GM19238 (cell line): ENCODE results near the gene RHBDF2.
A peak's percentile ranks its signal among the peaks of the same experiment; 100 is the strongest.

ENCODE experiments used
- DNase-seq: peaks from one replicate; pipeline ENCODE4 v3.0.0; 2011; ENCODE audit warnings: low spot score; ENCODE audit not compliant: insufficient read length

The RHBDF2 gene

GRCh38 chr17:76501018-76501826 lies at the start of gene RHBDF2:
RHBDF2 (minus strand) TSS chr17:76501423; CDS start chr17:76481524, 19,899 bp downstream.
- peak; percentile 92 for DNase-seq

GRCh38 chr17:76549539-76549938 lies 48.3 kb upstream of the RHBDF2 start:
- DNase-seq, result no peak

GRCh38 chr17:76549215-76549518 lies 47.9 kb upstream of the RHBDF2 start:
- no peak for DNase-seq

GRCh38 chr17:76548378-76549214 lies 47.4 kb upstream of the RHBDF2 start:
- no peak for DNase-seq

GRCh38 chr17:76547642-76548202 lies 46.5 kb upstream of the RHBDF2 start:
- DNase-seq, result no peak

- peak; percentile 68 for DNase-seq
Measured at GRCh38 chr17:76547183-76547641, 46.0 kb upstream of the RHBDF2 start.

GRCh38 chr17:76546556-76547182 lies 45.4 kb upstream of the RHBDF2 start:
- DNase-seq, result no peak

- DNase-seq, result no peak
Measured at GRCh38 chr17:76545918-76546555, 44.8 kb upstream of the RHBDF2 start.

- no peak for DNase-seq
Measured at GRCh38 chr17:76544546-76545365, 43.5 kb upstream of the RHBDF2 start.

- DNase-seq, result no peak
Measured at GRCh38 chr17:76543826-76544545, 42.8 kb upstream of the RHBDF2 start.

- no peak for DNase-seq
Measured at GRCh38 chr17:76543482-76543825, 42.2 kb upstream of the RHBDF2 start.

GRCh38 chr17:76542984-76543383 lies 41.8 kb upstream of the RHBDF2 start:
- DNase-seq, result no peak

- no peak for DNase-seq
Measured at GRCh38 chr17:76542566-76542971, 41.3 kb upstream of the RHBDF2 start.

- DNase-seq, result no peak
Measured at GRCh38 chr17:76541739-76542454, 40.7 kb upstream of the RHBDF2 start.

GRCh38 chr17:76540381-76541300 lies 39.4 kb upstream of the RHBDF2 start:
- DNase-seq, result peak; percentile 68

GRCh38 chr17:76539631-76540271 lies 38.5 kb upstream of the RHBDF2 start, which contains the start of gene PRCD:
PRCD (plus strand) TSS chr17:76540044; CDS start chr17:76540142, 98 bp downstream.
- DNase-seq, result no peak

- DNase-seq, result no peak
Measured at GRCh38 chr17:76538941-76539570, 37.8 kb upstream of the RHBDF2 start.
